ENCODE measurements around the gene HOGA1. TPM values are rescaled to one million over a fixed set of nuclear protein-coding genes. Genes with fewer than 3 reads are reported as not detected.

Gene HOGA1
- polyA plus RNA-seq, 1 donor (not counting 4 experiments of a cell fraction or from before 2014, with no cell fraction given) = 1.0 TPM

DNA sequence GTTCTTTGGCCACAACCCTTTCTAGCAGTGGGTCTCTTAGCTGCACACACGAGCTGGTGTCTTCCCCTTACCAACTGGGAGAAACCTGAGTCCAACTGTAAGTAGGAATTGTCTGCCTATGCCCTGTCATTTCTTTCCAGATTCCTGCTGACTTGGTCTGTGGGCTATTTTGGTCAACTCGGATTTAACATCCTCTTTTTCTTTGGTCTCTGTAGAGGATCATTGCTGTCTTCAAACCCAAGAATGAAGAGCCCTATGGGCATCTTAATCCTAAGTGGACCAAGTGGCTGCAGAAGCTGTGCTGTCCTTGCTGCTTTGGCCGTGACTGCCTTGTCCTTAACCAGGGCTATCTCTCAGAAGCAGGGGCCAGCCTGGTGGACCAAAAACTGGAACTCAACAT lies 66.5 kb downstream of the HOGA1 start:
- Histone ChIP-seq H3K36me3 (ENCODE audit: control insufficient read depth in 2 of 2, extremely low read depth in 1 of 2, insufficient read depth in 2 of 2, low read length in 2 of 2) (peaks cover 13 to 35% of the 10 kb centered on the region in 2 experiments), H3K9ac (ENCODE audit: control insufficient read depth, extremely low read depth, insufficient read depth, low read length) (peak overlapping the region; percentile 25), H2AFZ (ENCODE audit: control insufficient read depth, low read length) (no peak overlapping the region), H4K20me1 (ENCODE audit: control insufficient read depth, extremely low read depth, insufficient read depth, low read length) (no peaks in the 10 kb centered on the region), H3K27ac (ENCODE audit: control insufficient read depth, insufficient read depth, low read length) (peak overlapping the region; percentile 85), H3K79me2 (ENCODE audit: control insufficient read depth, insufficient read depth, low read length) (peaks cover 40% of the 10 kb centered on the region), H3K4me2 (ENCODE audit: control insufficient read depth, extremely low read depth, insufficient read depth, low read depth, low read length) (no peak overlapping the region), H3K4me1 (ENCODE audit: control insufficient read depth, extremely low read depth, insufficient read depth, low read length) (peaks cover 57% of the 10 kb centered on the region), H3K9me1 (ENCODE audit: control insufficient read depth, extremely low read depth, insufficient read depth, low read length) (peaks cover 1% of the 10 kb centered on the region), H3K4me3 (ENCODE audit: control insufficient read depth in 2 of 3, extremely low read depth in 1 of 3, insufficient read depth in 2 of 3, low read depth in 1 of 3, low read length in 3 of 3) (no peak overlapping the region), H3K9me3 (ENCODE audit: control insufficient read depth, low read depth, low read length) (no peaks in the 10 kb centered on the region), H3K27me3 (ENCODE audit: control insufficient read depth, extremely low read depth, insufficient read depth, low read length) (no peaks in the 10 kb centered on the region)
- no peak for FAIRE-seq
- dilution Hi-C loops (cut with MboI; ENCODE audit: extremely low pct_ligation_motif_present, low sequenced_read_pairs) = no loop called here
- no peak for TF ChIP-seq EZH2 (IDR thresholded peaks at IDR 0.05; ENCODE audit: low read length)
- TF ChIP-seq, protein P1, sequence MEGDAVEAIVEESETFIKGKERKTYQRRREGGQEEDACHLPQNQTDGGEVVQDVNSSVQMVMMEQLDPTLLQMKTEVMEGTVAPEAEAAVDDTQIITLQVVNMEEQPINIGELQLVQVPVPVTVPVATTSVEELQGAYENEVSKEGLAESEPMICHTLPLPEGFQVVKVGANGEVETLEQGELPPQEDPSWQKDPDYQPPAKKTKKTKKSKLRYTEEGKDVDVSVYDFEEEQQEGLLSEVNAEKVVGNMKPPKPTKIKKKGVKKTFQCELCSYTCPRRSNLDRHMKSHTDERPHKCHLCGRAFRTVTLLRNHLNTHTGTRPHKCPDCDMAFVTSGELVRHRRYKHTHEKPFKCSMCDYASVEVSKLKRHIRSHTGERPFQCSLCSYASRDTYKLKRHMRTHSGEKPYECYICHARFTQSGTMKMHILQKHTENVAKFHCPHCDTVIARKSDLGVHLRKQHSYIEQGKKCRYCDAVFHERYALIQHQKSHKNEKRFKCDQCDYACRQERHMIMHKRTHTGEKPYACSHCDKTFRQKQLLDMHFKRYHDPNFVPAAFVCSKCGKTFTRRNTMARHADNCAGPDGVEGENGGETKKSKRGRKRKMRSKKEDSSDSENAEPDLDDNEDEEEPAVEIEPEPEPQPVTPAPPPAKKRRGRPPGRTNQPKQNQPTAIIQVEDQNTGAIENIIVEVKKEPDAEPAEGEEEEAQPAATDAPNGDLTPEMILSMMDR (optimal IDR thresholded peaks at IDR 0.05 in 1 of 3, IDR thresholded peaks at IDR 0.05 in 1 of 3, conservative IDR thresholded peaks at IDR 0.05 in 1 of 3; ENCODE audit: extremely low read depth in 1 of 3, insufficient read depth in 2 of 3, low read length in 3 of 3) = no peak
- no peak for DNase-seq (ENCODE audit: low read depth, low spot score)

DNA sequence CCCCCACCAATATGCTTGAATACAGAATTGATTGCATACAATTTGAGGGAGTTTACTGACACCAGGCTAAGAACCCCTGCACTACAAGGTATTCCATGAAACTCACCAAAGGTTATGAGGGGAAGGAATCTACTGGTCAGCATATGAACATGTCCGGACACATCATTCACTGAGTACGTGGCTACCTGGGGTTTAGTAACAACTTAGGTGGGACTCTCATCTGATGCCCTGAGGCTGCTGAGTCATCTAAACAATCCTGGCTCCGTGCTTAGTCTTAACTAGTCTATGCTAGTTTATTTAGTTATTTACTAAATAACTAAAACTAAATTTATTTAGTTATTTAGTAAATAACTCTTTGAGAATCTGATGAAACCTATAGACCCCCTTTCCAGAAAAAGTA lies 67.6 kb downstream of the HOGA1 start:
- peaks cover 36% of the 10 kb centered on the region for H3K79me2 ChIP-seq (ENCODE audit: control insufficient read depth, insufficient read depth, low read length)
- H3K9me1 ChIP-seq (ENCODE audit: control insufficient read depth, extremely low read depth, insufficient read depth, low read length) = peaks cover 2% of the 10 kb centered on the region
- peaks cover 17 to 38% of the 10 kb centered on the region in 2 experiments for H3K36me3 ChIP-seq (ENCODE audit: control insufficient read depth in 2 of 2, extremely low read depth in 1 of 2, insufficient read depth in 2 of 2, low read length in 2 of 2)
- peak overlapping the region; percentile 85 for H3K27ac ChIP-seq (ENCODE audit: control insufficient read depth, insufficient read depth, low read length)
- H3K4me2 ChIP-seq (ENCODE audit: control insufficient read depth, extremely low read depth, insufficient read depth, low read depth, low read length) = peak overlapping the region; percentile 60
- no peaks in the 10 kb centered on the region for H3K9me3 ChIP-seq (ENCODE audit: control insufficient read depth, low read depth, low read length)
- FAIRE-seq (peak; percentile 99), DNase-seq (ENCODE audit: low read depth, low spot score) (peak; percentile 98)
- H3K27me3 ChIP-seq (ENCODE audit: control insufficient read depth, extremely low read depth, insufficient read depth, low read length) = no peaks in the 10 kb centered on the region
- peak overlapping the region; percentile 25 for H3K9ac ChIP-seq (ENCODE audit: control insufficient read depth, extremely low read depth, insufficient read depth, low read length)
- H4K20me1 ChIP-seq (ENCODE audit: control insufficient read depth, extremely low read depth, insufficient read depth, low read length) = no peaks in the 10 kb centered on the region
- dilution Hi-C loops (cut with MboI; ENCODE audit: extremely low pct_ligation_motif_present, low sequenced_read_pairs) = no loop called here
- H3K4me1 ChIP-seq (ENCODE audit: control insufficient read depth, extremely low read depth, insufficient read depth, low read length) = peaks cover 57% of the 10 kb centered on the region
- no peak for TF ChIP-seq EZH2 (IDR thresholded peaks at IDR 0.05; ENCODE audit: low read length)
- TF ChIP-seq, protein P1 (optimal IDR thresholded peaks at IDR 0.05 in 1 of 3, IDR thresholded peaks at IDR 0.05 in 1 of 3, conservative IDR thresholded peaks at IDR 0.05 in 1 of 3; ENCODE audit: extremely low read depth in 1 of 3, insufficient read depth in 2 of 3, low read length in 3 of 3) = no peak
- H3K4me3 ChIP-seq (ENCODE audit: control insufficient read depth in 2 of 3, extremely low read depth in 1 of 3, insufficient read depth in 2 of 3, low read depth in 1 of 3, low read length in 3 of 3) = peak overlapping the region in 2 of 3 experiments; percentile 18 to 37
- no peak overlapping the region for H2AFZ ChIP-seq (ENCODE audit: control insufficient read depth, low read length)

Data from keratinocyte (primary cell).